NCI-H2081 treated with DMSO at 0.1 percent for 48 hours (cell line): ENCODE data around the gene FGF6.
"Not testable (repeated sequence)": the region's sequence is repeated elsewhere in the genome, so short reads cannot be mapped to it uniquely, and the experiment has no call there.

ENCODE experiments used
- DNase-seq: peaks from one replicate; lab custom pipeline; 2025; lab: John Stamatoyannopoulos, UW

FGF6 gene

DNA sequence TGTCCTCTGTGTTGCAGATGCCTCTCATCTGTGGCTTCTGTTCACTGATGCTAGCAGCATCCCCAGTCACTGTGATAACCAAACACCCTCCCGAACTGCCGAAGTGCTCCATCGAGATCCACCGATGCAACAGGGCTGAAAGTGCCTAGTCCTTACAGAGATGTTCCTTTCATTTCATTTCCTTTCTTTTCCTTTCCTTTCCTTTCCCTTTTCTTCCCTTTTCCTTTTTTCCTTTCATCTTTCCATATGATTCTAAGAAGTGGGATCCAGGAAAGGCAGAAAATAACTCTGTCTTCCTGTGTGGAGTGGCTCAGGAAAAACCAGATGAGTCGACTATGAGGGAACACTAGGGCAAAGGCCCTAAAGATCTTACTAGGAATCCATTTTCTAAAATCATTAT is 26.7 kb downstream of the FGF6 start:
- no peak for DNase-seq

DNA sequence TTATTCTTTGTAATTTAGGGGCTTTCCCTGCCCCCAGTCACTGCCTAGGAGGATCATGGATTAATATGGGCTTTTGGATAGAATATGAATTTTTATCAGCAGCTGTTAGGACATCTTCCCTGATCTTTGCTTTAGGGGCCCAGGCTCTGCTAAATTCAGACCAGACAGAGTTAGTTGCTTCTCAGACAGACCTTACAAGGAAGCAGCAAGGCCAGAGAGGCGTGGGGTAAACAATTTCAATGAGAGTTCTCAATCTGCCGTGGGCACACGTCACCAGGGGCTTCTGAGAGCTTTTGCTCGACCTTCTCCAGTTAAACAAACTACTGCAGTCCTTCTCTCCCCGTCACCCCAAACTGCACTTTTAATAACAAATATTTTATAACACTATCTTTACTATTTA is 27.7 kb downstream of the FGF6 start:
- DNase-seq = no peak

DNA sequence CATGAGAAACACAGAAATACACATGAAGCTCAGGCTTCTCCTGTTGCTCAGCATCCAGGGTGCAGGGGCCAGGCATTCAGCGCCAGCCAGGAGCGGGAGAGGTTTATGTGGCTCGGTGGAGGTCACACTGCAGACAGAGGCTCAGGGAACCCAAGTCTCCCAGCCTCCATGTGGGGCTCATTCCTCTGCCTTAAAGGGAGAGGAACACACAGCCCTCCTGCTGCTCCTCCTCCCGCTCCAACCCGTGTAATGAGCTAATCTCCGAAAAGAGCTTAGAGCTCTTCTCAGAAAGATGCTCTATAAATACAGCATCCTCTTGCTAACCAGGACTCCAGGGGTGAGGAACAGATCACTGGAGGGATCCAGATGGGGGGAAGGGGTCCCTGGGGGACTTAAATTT is 28.2 kb downstream of the FGF6 start:
- no peak for DNase-seq

DNA sequence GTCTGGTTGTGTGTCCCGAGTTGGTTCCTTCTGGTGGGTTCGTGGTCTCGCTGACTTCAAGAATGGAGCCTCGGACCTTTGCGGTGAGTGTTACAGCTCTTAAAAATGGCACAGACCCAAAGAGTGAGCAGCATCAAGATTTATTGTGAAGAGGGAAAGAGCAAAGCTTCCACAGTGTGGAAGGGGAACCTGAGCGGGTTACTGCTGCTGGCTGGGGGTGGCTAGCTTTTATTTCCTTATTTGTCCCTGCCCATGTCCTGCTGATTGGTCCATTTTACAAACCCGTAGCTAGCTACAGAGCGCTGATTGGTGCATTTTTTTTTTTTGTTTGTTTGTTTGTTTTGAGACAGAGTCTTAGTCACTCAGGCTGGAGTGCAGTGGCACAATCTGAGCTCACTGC is 29.3 kb downstream of the FGF6 start:
- no peak for DNase-seq

DNA sequence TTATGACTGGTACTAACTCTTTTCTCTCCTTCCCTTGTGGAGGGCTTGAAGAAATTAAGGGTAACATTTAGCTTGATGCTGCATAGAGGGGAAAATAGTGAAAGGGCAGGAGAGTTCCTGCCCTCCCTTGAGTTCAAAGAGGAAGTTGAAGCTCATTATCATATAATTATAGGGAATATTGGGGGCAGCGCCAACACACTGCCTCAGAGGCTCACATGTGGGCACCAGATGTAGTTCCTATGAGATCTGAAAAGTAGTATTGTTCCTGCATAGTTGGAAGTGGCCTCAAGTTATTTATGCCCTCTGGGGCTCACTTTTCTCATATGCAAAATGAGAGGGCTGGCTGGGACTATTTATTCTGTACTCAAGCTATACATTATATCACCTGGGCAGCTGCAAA is 33.1 kb downstream of the FGF6 start:
- DNase-seq = no peak

DNA sequence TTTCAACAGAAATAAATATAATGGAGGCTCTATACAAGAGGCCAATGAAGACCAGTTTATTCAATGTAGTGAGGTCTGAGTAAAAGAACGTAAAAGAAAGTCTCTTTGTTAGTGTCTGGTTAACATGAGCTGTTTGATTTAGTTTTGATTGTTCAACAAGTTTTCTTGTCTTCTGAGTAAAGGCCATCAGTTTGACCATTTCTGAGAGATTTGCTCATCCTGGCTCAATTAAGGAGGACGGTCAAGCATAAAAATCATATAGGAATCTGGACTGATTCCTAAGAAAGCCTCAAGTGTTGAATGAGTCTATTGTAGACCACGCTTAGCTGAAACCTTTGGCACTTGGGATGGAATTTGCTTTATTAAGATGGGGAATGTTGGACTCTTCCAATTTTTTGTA is 33.6 kb downstream of the FGF6 start:
- no peak for DNase-seq

DNA sequence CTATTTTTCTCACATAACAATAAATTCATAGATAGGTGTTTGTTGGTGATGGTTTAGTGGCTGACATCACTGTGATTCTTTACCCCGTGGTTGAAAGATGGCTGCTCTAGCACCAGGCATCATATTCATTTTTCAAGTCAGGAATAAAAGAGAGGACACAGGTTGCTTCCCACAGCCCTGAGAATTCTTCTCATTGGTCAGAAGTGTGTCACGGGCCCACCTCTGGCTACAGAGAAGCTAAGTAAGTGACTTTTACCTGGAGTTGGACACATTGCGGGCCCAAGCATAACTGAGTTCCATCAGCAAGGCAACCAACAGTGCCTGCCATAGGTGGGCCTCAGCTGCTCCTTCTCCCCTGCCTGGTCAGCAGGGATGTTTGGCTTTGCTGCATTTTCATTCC is 38.5 kb downstream of the FGF6 start:
- no peak for DNase-seq

DNA sequence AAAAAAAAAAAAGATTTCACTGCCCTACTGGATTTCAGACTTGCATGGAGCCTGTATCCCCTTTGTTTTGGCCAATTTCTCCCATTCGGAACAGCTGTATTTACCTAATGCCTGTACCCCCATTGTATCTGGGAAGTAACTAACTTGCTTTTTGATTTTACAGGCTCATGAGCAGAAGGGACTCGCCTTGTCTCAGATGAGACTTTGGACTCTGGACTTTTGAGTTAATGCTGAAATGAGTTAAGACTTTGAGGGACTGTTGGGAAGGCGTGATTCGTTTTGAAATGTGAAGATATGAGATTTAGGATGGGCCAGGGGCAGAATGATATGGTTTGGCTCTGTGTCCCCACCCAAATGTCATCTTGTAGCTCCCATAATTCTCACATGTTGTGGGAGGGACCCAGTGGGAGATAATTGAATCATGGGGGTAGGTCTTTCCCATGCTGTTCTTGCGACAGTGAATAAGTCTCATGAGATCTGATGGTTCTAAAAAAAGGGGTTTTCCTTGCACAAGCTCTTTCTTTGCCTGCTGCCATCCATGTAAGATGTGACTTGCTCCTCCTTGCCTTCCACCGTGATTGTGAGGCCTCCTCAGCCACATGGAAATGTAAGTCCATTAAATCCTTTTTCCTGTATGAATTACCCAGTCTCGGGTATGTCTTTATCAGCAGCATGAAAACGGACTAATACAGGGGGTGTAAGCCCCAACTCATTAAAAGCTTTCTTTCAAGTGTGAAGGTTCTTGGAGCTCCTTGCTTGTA is 40.6 kb downstream of the FGF6 start:
- DNase-seq = not testable (repeated sequence)

DNA sequence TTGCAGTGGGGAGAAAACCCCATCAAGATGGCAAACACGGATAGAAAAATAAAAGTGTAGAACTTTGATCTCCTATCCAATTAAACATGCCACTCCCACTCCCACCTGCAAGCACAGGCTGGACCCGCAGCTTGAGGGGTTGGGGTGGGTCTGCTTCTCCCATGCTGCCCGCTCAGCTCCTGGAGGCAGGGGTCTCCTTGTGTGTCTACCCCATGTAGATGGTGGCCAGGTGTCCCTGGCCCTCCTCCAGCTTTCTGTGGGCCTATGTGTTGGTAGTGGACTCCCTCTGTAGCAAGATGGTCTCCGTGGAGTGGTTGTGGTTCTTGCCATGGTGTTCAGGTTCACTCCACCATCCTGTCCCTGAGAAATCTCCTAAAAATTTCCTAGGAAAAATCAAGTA is 42.6 kb downstream of the FGF6 start:
- no peak for DNase-seq

DNA sequence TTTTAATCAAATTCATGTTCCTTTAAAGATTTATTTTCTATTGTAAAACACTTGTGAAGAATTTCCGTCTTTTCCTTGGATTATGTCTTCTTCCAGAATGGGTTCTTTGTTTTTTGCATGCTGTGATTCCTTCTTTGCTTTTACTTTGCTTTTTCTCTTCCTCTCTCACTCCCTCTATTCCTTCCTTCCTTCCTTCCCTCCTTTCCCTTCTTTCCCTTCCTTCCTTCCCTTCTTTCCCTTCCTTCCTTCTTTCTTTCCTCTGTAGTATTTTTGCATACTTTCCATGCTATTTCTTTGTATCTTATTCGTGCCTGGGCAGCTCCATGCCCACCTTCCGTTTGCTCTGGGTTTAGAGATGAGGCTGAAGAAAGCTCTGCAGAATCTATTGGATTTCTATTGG is 44.5 kb downstream of the FGF6 start:
- DNase-seq = no peak

DNA sequence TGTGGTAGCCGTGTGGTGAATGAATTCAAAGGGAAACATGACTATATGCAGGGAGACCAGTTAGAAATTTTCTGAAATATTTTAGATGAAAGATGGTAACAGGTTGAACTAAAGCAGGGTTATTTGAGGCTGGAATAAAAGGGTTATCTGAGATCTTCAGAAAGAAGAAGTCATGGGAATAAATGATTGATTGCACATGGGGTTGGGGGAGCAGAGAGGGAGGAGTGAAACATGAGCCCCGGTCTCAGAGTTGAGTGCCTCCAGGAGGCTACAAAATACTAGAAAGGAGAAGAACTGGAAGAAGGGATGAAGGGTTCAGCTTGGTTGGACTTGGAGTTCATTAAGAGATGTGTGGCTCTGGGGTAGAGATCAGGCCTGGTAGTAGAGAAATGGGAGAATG is 49.8 kb downstream of the FGF6 start:
- no peak for DNase-seq

DNA sequence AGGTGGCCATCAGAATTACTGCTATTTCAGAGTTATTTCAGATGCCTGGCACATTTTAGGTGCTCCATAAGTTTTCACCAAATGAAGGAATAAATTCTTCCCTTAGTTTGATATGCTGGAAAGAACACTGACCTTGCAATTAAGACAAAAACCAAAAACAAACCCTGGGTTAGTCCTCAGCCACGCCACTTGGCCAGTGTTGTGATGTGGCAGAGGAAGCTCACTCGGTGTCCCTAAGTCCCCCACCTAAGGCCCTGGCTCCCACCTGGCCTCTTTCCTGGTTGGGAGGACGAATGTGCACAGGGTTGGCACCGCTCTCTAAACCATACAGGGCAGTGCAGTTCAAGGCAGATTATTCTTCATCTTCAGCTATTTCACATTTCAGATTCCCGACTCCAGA is 52.4 kb downstream of the FGF6 start:
- no peak for DNase-seq

DNA sequence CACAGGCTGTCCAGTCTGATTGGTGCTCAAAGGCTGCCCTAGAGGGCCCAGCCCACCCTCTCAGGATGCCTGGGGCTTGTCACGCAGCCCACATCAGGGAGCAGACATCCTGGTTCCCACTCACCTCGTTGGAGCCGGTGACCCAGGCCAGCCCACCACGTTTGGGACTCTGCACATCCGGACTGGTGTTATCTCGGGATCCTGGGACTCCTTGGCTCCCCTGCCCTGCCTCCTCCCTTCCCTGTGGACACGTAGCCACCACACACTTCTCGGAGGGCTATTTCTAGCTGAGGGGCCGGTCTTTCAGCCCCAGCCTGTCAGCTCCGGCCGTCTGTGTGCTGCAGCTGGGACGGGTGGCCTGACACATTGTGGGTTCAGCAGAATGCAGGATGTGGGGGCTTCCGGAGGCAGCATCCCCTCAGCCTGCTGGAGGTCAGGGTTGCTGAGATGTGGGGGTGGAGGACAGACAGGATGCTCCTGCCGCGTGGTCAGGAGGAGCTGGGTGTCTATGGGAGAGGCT is 53.3 kb downstream of the FGF6 start:
- DNase-seq = no peak

DNA sequence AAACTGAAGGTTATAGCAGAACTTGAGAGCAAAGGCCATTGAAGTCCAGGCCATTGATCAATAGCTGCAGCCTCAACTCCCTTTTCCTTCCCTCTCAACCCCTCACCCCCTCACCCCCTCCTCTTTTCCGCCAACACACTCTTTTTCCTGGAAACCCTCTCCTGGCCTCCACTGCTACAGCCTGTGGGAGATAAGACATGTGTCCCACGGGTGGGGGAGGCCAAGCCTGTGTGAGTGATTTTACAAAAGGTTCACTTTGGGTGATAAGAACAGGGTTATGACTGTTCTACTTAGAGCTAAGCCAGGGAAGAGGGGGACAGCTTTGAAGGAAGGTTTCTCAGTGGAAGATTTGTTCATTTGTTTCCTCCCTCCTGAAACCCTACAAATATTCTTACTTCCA is 57.0 kb downstream of the FGF6 start:
- DNase-seq = no peak

DNA sequence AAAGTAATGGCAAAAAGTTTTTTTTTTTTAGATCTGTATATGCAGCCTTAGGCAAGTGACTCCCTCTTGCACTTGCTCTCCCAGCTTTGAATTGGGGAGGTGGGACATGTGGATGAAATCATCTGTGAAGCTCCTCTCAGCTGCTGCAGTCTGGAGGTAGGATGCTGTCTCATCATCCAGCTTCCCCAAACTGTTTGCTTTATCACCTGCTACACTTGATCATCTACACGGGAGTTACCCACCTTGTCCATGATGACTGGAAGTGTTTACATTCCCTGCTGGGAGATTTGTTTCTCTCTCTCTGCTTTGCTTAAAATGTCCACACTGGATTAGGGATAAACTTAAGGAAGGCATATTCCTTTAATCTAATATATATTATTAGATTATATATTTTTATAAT is 57.6 kb downstream of the FGF6 start:
- DNase-seq = no peak

DNA sequence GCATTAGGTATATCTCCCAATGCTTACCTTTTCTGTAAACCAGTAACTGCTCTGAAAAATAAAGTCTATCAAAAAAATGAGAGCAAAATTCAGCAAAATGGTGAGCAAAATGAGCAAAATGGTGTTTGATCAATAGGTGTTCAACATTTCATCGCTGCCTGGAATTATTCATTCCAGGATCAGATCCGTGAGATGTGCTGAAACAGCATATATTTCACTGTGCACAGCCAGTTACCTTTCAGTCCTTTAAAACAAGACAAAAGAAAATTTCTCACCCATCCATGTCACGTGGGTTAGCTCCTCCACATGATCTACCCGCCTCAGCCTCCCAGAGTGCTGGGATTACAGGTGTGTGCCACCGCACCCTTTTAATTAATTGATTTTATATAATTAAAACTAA is 58.0 kb downstream of the FGF6 start:
- no peak for DNase-seq

DNA sequence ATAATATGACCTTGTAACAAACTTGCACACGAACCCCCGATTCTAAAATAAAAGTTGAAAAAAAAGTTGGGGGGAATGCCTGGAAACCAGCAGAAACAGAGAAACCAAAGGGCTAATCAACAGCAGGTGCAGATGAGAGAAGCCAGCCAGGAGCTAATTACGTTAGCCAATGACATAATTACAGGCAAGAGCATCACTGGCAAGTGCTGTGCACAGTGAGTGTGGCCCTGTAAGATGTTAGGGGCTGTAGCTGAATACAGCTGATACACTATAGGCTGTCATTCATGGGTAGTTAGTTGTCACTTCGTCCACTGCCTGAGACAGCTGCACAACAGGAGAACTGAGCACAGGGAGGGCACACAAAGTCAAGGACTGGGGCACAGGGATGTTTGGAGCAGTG is 58.8 kb downstream of the FGF6 start:
- no peak for DNase-seq
